Osteoblast (primary cell): ENCODE data around the gene SMAP1. TPM values are rescaled to one million over a fixed set of nuclear protein-coding genes. Genes with fewer than 3 reads are reported as not detected.

ENCODE experiments used
- DNase-seq: peaks from one replicate; pipeline ENCODE4 v3.0.0; 2011; ENCODE audit warnings: low spot score, mixed read lengths; ENCODE audit not compliant: insufficient read length; ENCODE audit errors: missing footprints
- H2AFZ ChIP-seq: 2 replicates; pipeline ENCODE4 v1.6.0; 2011; ENCODE audit warnings: mild to moderate bottlenecking, low read length
- H3K27ac ChIP-seq: 2 replicates; pipeline ENCODE4 v1.5.1; 2011; ENCODE audit warnings: mild to moderate bottlenecking, low read depth, low read length, moderate library complexity
- H3K27me3 ChIP-seq: 2 replicates; pipeline ENCODE4 v1.6.0; 2012; ENCODE audit warnings: mild to moderate bottlenecking, control low read depth, inconsistent platforms, low read length, moderate library complexity; ENCODE audit not compliant: insufficient read depth
- H3K36me3 ChIP-seq: 2 replicates; pipeline ENCODE4 v1.5.1; 2011; ENCODE audit warnings: mild to moderate bottlenecking, low read length, control low read depth, moderate library complexity; ENCODE audit not compliant: insufficient read depth
- H3K4me1 ChIP-seq: 2 replicates; pipeline ENCODE4 v1.5.1; 2011; ENCODE audit warnings: mild to moderate bottlenecking, low read length, control low read depth, moderate library complexity; ENCODE audit not compliant: insufficient read depth
- H3K4me2 ChIP-seq: 2 replicates; pipeline ENCODE4 v1.6.0; 2011; ENCODE audit warnings: mild to moderate bottlenecking, low read length; ENCODE audit not compliant: insufficient read depth
- H3K4me3 ChIP-seq: fragments of 200-600 bp; sonication (generic); 3 replicates; pipeline ENCODE4 v1.5.1; 2012; ENCODE audit warnings: mild to moderate bottlenecking, low read length, inconsistent platforms; ENCODE audit not compliant: insufficient read depth
- H3K79me2 ChIP-seq: 2 replicates; pipeline ENCODE4 v1.6.0; 2012; ENCODE audit warnings: mild to moderate bottlenecking, low read length, control low read depth, inconsistent platforms; ENCODE audit not compliant: insufficient read depth
- H3K9me3 ChIP-seq: 2 replicates; pipeline ENCODE4 v1.5.1; 2011; ENCODE audit warnings: low read depth, low read length, control low read depth
- H4K20me1 ChIP-seq: 2 replicates; pipeline ENCODE4 v1.6.0; 2012; ENCODE audit warnings: mild to moderate bottlenecking, low read length, control low read depth; ENCODE audit not compliant: insufficient read depth
- total RNA-seq: library from RNA; depleted of rRNA; stranded (reverse); fragments of >200 nt; gene quantifications from 2 replicates; pipeline ENCODE4 v1.2.3, GENCODE V29; 2012
- TF ChIP-seq, protein P1 (sequence below): IDR thresholded peaks from 2 replicates; pipeline ENCODE4 v1.5.1; 2011; ENCODE audit warnings: mild to moderate bottlenecking, low read depth, low read length, moderate library complexity; ENCODE audit errors: extremely low read depth

Gene SMAP1
- total RNA-seq, 1 donor: 33.7 TPM

DNA sequence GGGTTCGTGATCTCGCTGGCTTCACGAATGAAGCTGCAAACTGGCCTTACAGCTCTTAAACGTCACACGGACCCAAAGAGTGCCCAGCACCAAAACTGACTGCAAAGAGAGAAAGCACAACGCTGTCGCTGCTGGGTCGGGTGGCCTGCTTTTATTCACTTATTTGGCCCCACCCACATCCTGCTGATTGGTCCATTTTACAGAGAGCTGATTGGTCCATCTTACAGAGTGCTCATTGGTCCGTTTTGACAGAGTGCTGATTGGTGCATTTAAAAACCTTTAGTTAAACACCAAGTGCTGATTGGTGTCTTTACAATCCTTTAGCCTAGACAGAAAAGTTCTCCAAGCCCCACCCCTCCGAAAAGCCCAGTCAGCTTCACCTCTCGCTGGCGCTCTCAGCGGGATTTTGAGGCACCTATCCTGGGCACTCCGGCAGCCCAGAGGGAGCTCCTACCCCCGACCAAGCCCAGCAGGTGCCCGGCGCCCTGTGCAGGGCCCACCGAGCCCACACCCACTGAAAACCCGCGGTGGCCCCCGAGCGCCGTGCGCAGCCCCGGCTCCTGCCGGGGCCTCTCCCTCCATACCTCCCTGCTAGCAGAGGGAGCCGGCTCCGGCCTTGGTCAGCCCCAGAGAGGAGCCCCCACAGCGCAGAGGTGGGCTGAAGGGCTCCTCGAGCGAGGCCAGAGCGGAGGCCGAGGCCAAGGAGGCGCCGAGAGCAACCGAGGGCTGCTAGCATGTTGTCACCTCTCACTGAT is 40.0 kb upstream of the SMAP1 start:
- H3K9me3 ChIP-seq: no peaks in the 10 kb centered on the region
- TF ChIP-seq, protein P1, sequence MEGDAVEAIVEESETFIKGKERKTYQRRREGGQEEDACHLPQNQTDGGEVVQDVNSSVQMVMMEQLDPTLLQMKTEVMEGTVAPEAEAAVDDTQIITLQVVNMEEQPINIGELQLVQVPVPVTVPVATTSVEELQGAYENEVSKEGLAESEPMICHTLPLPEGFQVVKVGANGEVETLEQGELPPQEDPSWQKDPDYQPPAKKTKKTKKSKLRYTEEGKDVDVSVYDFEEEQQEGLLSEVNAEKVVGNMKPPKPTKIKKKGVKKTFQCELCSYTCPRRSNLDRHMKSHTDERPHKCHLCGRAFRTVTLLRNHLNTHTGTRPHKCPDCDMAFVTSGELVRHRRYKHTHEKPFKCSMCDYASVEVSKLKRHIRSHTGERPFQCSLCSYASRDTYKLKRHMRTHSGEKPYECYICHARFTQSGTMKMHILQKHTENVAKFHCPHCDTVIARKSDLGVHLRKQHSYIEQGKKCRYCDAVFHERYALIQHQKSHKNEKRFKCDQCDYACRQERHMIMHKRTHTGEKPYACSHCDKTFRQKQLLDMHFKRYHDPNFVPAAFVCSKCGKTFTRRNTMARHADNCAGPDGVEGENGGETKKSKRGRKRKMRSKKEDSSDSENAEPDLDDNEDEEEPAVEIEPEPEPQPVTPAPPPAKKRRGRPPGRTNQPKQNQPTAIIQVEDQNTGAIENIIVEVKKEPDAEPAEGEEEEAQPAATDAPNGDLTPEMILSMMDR: no peak

DNA sequence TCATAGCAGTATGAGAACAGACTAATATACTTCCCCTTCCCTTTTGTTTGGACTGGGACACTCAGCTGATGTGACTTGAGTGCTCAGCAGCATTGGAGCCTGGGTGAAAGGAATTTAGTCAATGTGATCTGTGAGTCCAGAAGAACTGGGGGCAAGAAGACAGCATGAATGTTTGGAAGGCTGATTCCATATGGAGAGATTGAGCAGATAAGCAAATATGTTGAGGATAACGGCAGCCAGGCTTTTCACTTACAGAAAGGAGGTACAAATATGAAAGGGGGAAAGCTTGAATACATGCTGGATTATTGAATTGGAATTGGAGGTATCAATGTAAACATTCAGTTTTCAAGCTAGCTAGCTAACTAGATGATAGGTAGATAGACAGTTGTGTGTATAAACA is 37.8 kb upstream of the SMAP1 start:
- no peak overlapping the region for H3K27ac ChIP-seq

More for the DNA sequence above, 40.0 kb upstream of the SMAP1 start:
- Histone ChIP-seq H3K36me3 (no peaks in the 10 kb centered on the region), H3K27me3 (no peaks in the 10 kb centered on the region), H3K4me2 (no peak overlapping the region), H3K4me3 (no peak overlapping the region), H3K79me2 (no peaks in the 10 kb centered on the region), H3K4me1 (no peaks in the 10 kb centered on the region), H3K27ac (no peak overlapping the region), H2AFZ (no peak overlapping the region), H4K20me1 (no peaks in the 10 kb centered on the region)
- no peak for DNase-seq

DNA sequence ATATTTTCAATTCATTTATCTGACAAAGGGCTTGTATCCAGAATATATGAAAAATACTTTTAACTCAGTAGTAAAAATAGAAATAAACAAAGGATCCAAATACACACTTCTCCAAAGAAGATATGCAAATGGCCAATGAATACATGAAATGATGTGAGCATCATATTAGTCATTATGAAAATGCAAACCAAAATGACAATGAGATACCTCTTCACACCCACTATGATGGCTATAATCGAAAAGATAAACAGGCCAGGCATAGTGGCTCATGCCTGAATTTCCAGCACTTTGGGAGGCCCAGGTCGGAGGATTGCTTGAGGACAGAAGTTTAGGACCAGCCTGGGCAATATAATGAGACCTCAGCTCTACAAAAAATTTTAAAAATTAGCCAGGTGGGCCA is 33.8 kb upstream of the SMAP1 start:
- Histone ChIP-seq H3K4me1 (no peaks in the 10 kb centered on the region), H3K4me2 (no peak overlapping the region), H3K9me3 (no peaks in the 10 kb centered on the region), H3K36me3 (no peaks in the 10 kb centered on the region), H2AFZ (no peak overlapping the region), H3K4me3 (no peak overlapping the region), H3K27me3 (no peaks in the 10 kb centered on the region), H3K79me2 (no peaks in the 10 kb centered on the region), H3K27ac (no peak overlapping the region), H4K20me1 (no peaks in the 10 kb centered on the region)
- TF ChIP-seq, protein P1: no peak
- DNase-seq: no peak

More for the DNA sequence above, 37.8 kb upstream of the SMAP1 start:
- Histone ChIP-seq H3K4me1 (no peaks in the 10 kb centered on the region), H2AFZ (no peak overlapping the region), H3K4me3 (no peak overlapping the region), H3K27me3 (no peaks in the 10 kb centered on the region), H3K4me2 (no peak overlapping the region), H3K79me2 (no peaks in the 10 kb centered on the region), H4K20me1 (no peaks in the 10 kb centered on the region), H3K36me3 (no peaks in the 10 kb centered on the region), H3K9me3 (no peaks in the 10 kb centered on the region)
- TF ChIP-seq, protein P1: no peak
- DNase-seq: no peak

DNA sequence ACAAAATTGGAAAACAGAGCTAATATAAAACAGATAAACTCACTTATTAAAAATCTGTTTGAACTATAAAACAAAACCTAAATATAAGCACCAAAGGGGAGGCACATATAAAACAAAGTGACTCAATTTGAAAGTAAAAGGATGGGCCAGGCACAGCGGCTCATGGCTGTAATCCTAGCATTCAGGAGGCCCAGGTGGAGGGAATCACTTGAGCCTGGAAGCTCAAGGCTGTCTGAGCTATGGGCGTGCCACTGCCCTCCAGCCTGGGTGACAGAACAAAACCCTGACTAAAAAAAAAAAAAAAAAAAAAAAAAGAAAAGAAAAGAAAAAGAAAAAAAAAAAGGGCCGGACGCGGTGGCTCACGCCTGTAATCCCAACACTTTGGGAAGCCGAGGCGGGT is 31.1 kb upstream of the SMAP1 start:
- Histone ChIP-seq H3K27me3 (no peaks in the 10 kb centered on the region), H3K9me3 (no peaks in the 10 kb centered on the region), H3K79me2 (no peaks in the 10 kb centered on the region), H2AFZ (no peak overlapping the region), H3K4me2 (no peak overlapping the region), H3K4me3 (no peak overlapping the region), H3K4me1 (no peaks in the 10 kb centered on the region), H3K27ac (no peak overlapping the region), H3K36me3 (no peaks in the 10 kb centered on the region), H4K20me1 (no peaks in the 10 kb centered on the region)
- DNase-seq: no peak
- TF ChIP-seq, protein P1: no peak
